Stimulated activated CD4-positive, alpha-beta T cell treated with anti-CD3 and anti-CD28 coated beads, TNF-alpha, amount 100 ng/mL, for 1 hour (primary cell): ENCODE data around the gene SPI1.
A peak's percentile ranks its signal among the peaks of the same experiment; 100 is the strongest.

Experiments
- DNase-seq, 3 donors: peaks; one replicate each; pipeline ENCODE4 v3.0.0-alpha.2; 2020; ENCODE audit warnings: low read depth in 3 of 3, low spot score in 1 of 3

The SPI1 gene

GRCh38 chr11:47389577-47390421 is 11.5 kb upstream of the SPI1 start:
- DNase-seq: no peak

DNA sequence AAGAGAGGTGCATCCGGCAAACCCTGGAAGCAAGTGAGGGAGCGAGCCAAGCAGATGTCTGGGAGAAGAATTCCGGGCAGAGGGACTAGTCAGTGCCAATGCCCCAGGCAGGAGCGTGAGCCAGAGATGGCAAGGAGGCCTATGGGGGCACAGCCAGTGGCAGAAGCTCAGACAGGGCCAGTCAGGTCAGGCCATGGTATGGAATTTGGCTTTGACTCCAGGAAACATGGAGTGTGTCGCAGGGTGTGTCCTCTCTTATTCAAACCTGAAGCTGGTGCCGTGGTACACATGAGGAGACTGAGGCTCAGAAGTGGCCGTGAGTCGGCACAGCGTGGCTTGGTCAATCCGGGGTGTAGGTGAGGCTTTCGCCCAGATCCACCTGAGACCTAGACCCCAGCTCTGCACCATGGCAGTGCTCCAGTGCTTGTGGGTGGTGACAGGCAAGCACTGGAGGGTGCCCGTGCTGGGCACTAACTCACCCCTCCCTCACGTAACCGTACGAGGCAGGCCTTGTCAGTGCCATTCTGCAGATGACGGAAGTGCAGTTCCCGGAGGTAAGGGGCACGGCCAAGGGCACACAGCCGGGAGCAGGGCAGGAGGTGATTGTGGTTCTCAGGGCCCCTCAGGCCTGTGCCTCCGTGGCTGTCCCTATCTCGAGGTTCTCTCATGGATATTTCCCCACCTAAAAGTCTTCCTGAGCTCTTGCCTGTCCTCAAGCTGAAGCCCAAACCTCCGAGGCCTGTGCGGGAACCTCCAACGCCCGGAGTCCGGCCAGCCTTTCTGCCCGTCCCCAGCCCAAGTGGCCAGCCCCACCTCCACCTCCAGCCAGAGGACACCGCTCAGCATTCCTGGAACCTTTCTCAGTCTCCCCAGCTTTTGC is 10.6 kb upstream of the SPI1 start:
- no peak for DNase-seq

DNA sequence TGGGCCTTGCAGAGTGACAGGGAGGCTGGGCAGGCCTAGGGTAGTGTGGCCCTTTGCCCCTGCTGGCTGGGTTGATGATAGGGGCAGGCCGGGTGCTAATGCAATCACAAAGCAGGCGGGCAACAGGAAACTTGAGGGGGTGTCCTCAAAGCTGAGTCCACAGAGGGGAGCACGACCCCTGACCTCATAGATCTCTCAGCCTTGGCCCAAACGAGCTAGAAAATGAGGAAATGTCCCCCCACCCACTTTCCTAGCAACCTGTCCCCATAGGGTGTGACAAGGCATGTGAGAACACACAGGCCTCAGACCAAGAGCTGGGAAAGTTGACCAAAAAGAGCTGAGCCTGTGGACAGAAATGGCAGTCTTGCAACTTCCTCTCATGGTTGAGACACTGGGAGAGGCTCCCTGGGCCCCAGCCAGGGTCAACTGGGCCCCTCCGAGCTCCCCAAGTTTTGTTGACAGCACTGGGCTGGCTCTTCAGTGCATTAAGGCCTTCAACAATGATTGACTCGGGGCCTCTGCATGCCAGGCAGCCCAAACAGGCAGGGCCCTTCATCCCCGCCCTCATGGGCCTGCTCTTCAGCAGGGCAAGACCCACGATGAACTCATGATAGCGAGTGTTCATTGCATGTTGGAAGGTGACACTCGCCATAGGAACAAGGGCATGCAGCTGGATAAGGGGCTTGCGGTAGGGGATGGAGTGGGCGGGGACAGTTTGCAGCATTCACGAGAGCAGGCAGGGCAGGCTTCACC is 9.8 kb upstream of the SPI1 start:
- DNase-seq: no peak

- no peak for DNase-seq
These were observed 6.2 kb upstream of the SPI1 start for GRCh38 chr11:47384498-47384897.

- no peak for DNase-seq
These were observed 4.7 kb upstream of the SPI1 start for GRCh38 chr11:47383071-47383470.

DNA sequence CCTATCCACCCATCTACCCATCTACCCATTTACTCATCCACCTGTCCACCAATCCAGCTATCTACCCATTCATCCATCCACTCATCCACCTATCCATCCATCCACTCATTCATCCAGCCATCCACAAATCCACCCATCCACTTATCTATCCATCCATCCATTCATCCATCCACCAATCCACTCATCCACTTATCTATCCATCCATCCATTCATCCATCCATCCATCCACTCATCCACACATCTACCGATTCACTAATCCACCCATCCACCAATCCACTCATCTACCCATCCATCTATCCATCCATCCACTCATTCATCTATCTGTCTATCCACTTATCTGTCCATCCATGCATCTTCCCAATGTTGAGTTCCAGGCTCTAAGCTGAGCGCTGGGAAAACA is 1.7 kb upstream of the SPI1 start:
- DNase-seq: no peak

DNA sequence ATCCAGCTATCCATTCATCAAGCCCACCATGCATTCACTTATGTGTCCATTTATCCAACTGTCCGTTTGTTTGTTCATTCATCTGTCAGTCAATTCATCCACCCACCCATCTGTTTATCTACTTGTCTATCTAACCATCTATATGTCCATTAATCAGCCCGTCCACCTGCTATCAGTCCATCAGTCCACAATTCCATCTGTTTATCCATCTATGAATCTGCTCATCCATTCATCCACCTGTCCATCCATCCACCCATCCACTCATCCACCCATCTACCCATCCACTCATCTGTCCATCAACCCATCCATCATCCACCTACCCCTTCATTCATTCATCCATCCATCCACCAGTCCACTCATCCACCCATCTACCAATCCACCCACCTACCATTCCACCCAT is 970 bp upstream of the SPI1 start:
- no peak for DNase-seq

- no peak for DNase-seq
These were observed 456 bp upstream of the SPI1 start for GRCh38 chr11:47378836-47379170.

GRCh38 chr11:47377571-47378009 is 757 bp downstream of the SPI1 start:
- no peak for DNase-seq

DNA sequence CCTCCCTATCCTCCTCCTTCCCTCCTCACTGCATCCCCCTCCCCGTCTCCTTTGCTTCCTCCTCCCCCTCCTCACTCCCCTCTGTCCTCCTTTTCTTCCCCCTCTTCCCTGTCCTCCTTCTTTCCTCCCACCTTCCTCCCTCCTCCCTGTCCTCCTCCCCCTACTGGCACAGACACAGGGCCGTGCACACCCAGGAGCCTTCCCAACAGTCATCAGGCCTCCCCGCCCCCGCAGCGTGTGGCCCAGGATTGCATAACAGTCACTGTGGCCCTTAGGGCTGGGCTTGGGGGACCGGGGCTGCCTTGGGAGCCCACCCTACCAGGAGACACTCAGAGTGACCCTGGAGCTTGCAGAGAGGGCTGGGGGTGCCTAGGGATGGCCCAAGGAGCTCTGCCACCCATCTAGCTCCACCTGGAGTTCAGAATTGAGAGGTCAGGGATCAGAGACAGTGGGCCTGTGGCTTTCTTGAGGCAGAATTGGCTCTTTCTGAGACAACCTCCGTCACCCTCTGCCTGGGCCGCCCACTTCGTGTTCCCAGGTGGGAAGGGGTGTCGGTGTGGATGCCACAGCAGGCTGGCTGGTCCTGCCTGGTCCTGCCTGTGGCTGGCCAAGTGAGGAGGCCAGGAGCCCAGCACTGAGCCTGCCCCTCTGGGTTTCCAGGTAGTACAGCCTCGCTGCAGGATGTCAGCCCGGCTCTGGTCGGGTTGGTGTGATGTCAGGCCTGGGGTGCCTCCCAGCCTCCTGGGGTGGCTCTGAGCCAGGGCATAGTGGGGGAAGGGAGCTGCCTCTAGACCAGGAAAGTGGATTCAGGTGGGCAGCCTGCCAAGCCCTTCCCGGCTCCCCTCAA is 1.6 kb downstream of the SPI1 start:
- DNase-seq: no peak

GRCh38 chr11:47376107-47376524 is 2.2 kb downstream of the SPI1 start:
- DNase-seq: no peak

DNA sequence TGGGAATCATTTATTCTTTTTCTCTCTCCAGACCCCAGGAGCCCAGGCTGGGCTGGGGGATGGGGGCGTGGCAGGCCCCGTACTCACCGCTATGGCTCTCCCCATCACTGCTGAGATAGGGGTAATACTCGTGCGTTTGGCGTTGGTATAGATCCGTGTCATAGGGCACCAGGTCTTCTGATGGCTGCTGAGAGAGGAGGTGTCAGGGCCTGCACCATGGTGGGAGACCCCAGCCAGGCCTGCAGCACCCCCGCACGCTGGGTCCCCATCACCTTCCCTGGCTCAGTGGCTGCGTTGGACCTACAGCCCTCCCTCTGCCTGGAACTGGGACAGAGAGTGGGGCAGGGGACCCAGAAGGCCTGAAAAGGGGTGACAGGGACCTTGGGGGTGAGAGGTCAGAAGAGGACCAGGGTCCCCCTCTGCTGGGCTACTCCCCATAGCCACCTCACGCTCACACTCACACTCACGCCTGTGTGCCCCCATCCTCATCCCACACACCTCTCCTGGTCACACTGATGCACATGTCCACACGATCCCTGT is 2.7 kb downstream of the SPI1 start:
- DNase-seq: no peak

DNA sequence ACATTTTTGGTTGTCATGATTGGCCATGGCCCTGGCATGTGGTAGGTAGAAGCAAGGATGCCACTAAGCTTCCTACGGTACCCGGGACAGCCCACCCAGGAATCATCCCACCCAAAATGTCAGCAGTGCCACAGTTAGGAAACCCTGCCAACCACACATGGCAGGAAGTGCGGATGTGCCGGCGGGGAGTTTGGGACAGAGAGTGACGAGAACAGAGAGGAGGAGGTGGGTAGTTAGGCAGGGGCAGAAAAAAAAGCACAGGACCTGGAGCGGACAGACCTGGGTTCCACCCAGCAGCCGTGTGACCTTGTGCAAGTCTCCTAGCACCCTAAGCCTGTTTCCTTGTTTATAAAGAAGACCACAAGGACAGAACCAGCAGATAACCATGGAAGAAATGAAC is 3.3 kb downstream of the SPI1 start:
- no peak for DNase-seq

GRCh38 chr11:47374720-47375019 is 3.7 kb downstream of the SPI1 start:
- DNase-seq: no peak

GRCh38 chr11:47373876-47374719 is 4.2 kb downstream of the SPI1 start:
- DNase-seq: peak; percentile 65 to 80 (median 71)

DNA sequence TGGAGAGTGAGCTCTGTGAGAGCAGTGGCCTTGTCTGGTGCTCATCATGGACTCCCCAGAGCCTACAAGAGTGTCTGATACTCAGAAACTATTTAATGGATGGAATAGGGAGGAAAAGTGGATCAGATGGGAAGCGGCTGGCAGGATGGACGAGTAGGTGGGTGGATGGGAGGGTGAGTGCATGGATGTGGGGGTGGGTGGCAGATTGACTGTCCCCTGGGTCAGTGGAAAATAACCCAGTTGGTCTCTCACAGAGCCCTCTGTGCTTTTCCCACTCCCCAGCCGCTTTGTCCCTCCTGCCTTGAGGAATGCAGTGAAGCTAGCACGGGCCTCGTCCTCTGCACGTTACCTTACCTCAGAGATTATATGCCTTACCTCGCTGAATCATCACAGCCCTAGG is 5.9 kb downstream of the SPI1 start:
- no peak for DNase-seq

DNA sequence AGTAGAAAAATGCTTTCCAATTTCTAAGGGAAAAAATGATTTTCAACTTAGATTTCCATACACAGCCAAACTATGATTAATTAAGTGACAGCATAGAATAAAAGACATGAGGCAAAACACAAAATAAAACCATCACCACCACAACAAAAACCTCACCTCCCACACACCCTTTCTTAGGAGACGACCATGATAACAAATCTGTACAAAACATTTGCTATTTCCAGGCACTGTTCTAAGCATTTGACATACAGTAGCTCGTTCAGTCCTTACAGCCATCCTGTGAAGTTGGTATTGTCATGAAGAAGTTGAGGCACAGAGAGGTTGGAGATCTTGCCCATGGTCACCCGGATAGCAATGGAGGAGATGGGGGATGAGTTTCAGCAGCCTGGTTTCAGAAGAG is 8.7 kb downstream of the SPI1 start:
- no peak for DNase-seq

- DNase-seq: no peak
These were observed 12.3 kb downstream of the SPI1 start for GRCh38 chr11:47366020-47366490.

DNA sequence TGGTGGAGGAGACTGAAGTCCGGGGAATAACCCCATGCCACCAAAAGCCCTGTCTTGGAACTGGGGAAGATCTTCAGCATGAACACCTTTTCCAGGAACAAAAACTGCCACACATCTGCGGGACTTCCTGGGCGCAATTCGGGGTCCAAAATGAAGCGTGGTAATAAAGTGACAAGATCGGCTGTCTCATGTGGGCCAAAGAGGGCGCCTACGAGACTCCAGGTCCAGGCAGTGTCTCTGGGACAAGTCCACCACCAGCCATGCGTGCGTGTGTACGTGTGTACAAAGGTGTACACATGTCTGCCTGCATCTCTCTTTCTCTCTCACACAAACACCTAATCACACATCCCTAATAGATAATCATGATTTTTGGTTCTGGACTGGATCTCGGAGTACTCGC is 16.9 kb downstream of the SPI1 start:
- DNase-seq: no peak

GRCh38 chr11:47360341-47360740 is 18.0 kb downstream of the SPI1 start:
- DNase-seq: no peak
